H9 (cell line): ENCODE measurements around the gene RNASE8. TPM values are rescaled to one million over a fixed set of nuclear protein-coding genes. Genes with fewer than 3 reads are reported as not detected.

Source experiments
- DNase-seq: peaks from one replicate; pipeline ENCODE4 v3.0.0-alpha.2; 2017
- H2AFZ ChIP-seq: one replicate; pipeline ENCODE4 v1.6.1; 2013; ENCODE audit warnings: mild to moderate bottlenecking, low read length, control low read depth, moderate library complexity
- H2AK5ac ChIP-seq: 2 replicates; pipeline ENCODE4 v1.6.1; 2013; ENCODE audit warnings: low read length, control low read depth, mixed read lengths; ENCODE audit not compliant: insufficient read length
- H2BK120ac ChIP-seq: one replicate; pipeline ENCODE4 v1.6.1; 2013; ENCODE audit warnings: low read depth, mild to moderate bottlenecking, low read length, control low read depth, inconsistent platforms; ENCODE audit not compliant: poor library complexity, severe bottlenecking
- H2BK12ac ChIP-seq: 2 replicates; pipeline ENCODE4 v1.6.1; 2013; ENCODE audit warnings: low read length, control low read depth, mixed read lengths, low read depth; ENCODE audit not compliant: insufficient read length
- H2BK15ac ChIP-seq: 2 replicates; pipeline ENCODE4 v1.6.1; 2013; ENCODE audit warnings: low read depth, low read length, control low read depth
- H2BK20ac ChIP-seq: one replicate; pipeline ENCODE4 v1.6.1; 2013; ENCODE audit warnings: low read depth, mild to moderate bottlenecking, low read length, control low read depth, inconsistent platforms; ENCODE audit not compliant: poor library complexity, severe bottlenecking
- H2BK5ac ChIP-seq: 2 replicates; pipeline ENCODE4 v1.6.1; 2013; ENCODE audit warnings: low read length, control low read depth, mixed read lengths; ENCODE audit not compliant: insufficient read length
- H3K14ac ChIP-seq: 2 replicates; pipeline ENCODE4 v1.6.1; 2013; ENCODE audit warnings: low read length, control low read depth; ENCODE audit not compliant: insufficient read depth
- H3K18ac ChIP-seq: 2 replicates; pipeline ENCODE4 v1.6.1; 2013; ENCODE audit warnings: low read depth, mild to moderate bottlenecking, mixed read lengths, low read length, control low read depth; ENCODE audit not compliant: insufficient read length
- H3K23ac ChIP-seq: 2 replicates; pipeline ENCODE4 v1.6.1; 2013; ENCODE audit warnings: low read length, control low read depth, mixed read lengths, low read depth; ENCODE audit not compliant: insufficient read length
- H3K23me2 ChIP-seq: 2 replicates; pipeline ENCODE4 v1.6.1; 2013; ENCODE audit warnings: low read depth, mild to moderate bottlenecking, mixed read lengths, low read length, control low read depth; ENCODE audit not compliant: insufficient read length, poor library complexity, severe bottlenecking
- H3K27ac ChIP-seq: 2 replicates; pipeline ENCODE4 v1.5.1; 2013; ENCODE audit warnings: low read length, control low read depth, mixed read lengths, low read depth; ENCODE audit not compliant: insufficient read length
- H3K27me3 ChIP-seq: 2 replicates; pipeline ENCODE4 v1.6.1; 2013; ENCODE audit warnings: low read length, control low read depth, inconsistent platforms; ENCODE audit not compliant: insufficient read depth
- H3K4ac ChIP-seq: 2 replicates; pipeline ENCODE4 v1.6.1; 2013; ENCODE audit warnings: low read depth, mild to moderate bottlenecking, control low read depth, inconsistent platforms, low read length, moderate library complexity
- H3K4me1 ChIP-seq: 2 replicates; pipeline ENCODE4 v1.6.1; 2013; ENCODE audit warnings: low read length, control low read depth, inconsistent platforms; ENCODE audit not compliant: insufficient read depth
- H3K4me2 ChIP-seq: 2 replicates; pipeline ENCODE4 v1.6.1; 2013; ENCODE audit warnings: low read length, control low read depth, mixed read lengths; ENCODE audit not compliant: insufficient read length, insufficient read depth
- H3K56ac ChIP-seq: 2 replicates; pipeline ENCODE4 v1.6.1; 2013; ENCODE audit warnings: low read depth, mild to moderate bottlenecking, mixed read lengths, low read length, control low read depth; ENCODE audit not compliant: insufficient read length
- H3K79me1 ChIP-seq: 2 replicates; pipeline ENCODE4 v1.6.1; 2013; ENCODE audit warnings: low read depth, mild to moderate bottlenecking, moderate library complexity, low read length, control low read depth, inconsistent platforms; ENCODE audit not compliant: insufficient read depth, poor library complexity, severe bottlenecking
- H3K79me2 ChIP-seq: 2 replicates; pipeline ENCODE4 v1.6.1; 2013; ENCODE audit warnings: low read length, control low read depth, inconsistent platforms; ENCODE audit not compliant: insufficient read depth
- H3K9ac ChIP-seq: 2 replicates; pipeline ENCODE4 v1.6.1; 2013; ENCODE audit warnings: low read length, control low read depth, mixed read lengths; ENCODE audit not compliant: insufficient read length; ENCODE audit errors: extremely low read depth
- H3K9me3 ChIP-seq: one replicate; pipeline ENCODE4 v1.6.1; 2013; ENCODE audit warnings: low read depth, low read length, inconsistent platforms; ENCODE audit not compliant: control insufficient read depth
- H3T11ph ChIP-seq: one replicate; pipeline ENCODE4 v1.6.1; 2013; ENCODE audit warnings: mild to moderate bottlenecking, low read length, control low read depth, inconsistent platforms
- H4K20me1 ChIP-seq: one replicate; pipeline ENCODE4 v1.6.1; 2013; ENCODE audit not compliant: control insufficient read depth, insufficient read length, insufficient read depth
- H4K5ac ChIP-seq: 2 replicates; pipeline ENCODE4 v1.6.1; 2013; ENCODE audit warnings: low read depth, mild to moderate bottlenecking, mixed read lengths, low read length, control low read depth; ENCODE audit not compliant: insufficient read length
- H4K8ac ChIP-seq: replicated peaks from 2 replicates; pipeline ENCODE4 v1.6.1; 2013; ENCODE audit warnings: low read length, control low read depth, mixed read lengths, low read depth; ENCODE audit not compliant: insufficient read length
- H4K91ac ChIP-seq: 2 replicates; pipeline ENCODE4 v1.6.1; 2013; ENCODE audit warnings: low read depth, mild to moderate bottlenecking, moderate library complexity, mixed read lengths, low read length, control low read depth; ENCODE audit not compliant: insufficient read length
- H3K27ac Mint-ChIP-seq, 3 experiments: 2 replicates in 2 of 3; 3 replicates in 1 of 3; pipeline ENCODE4 v1.8.0; 2020 to 2021; ENCODE audit warnings: mixed read lengths in 3 of 3, mild to moderate bottlenecking in 1 of 3, moderate library complexity in 1 of 3
- H3K27me3 Mint-ChIP-seq: 2 replicates; pipeline ENCODE4 v1.8.0; 2021; ENCODE audit warnings: low read depth, mild to moderate bottlenecking, moderate library complexity, mixed read lengths
- H3K36me3 Mint-ChIP-seq, 3 experiments: 2 replicates in 2 of 3; 3 replicates in 1 of 3; pipeline ENCODE4 v1.8.0; 2020 to 2021; ENCODE audit warnings: low read depth in 3 of 3, mixed read lengths in 3 of 3; ENCODE audit not compliant: insufficient read depth in 1 of 3
- H3K4me1 Mint-ChIP-seq, 2 experiments: 2 replicates each; pipeline ENCODE4 v1.8.0; 2020; ENCODE audit warnings: mixed read lengths in 2 of 2
- H3K4me3 Mint-ChIP-seq, 2 experiments: 2 replicates in 1 of 2; 3 replicates in 1 of 2; pipeline ENCODE4 v1.8.0; 2020 to 2021; ENCODE audit warnings: mild to moderate bottlenecking in 2 of 2, mixed read lengths in 2 of 2, moderate library complexity in 1 of 2
- H3K9me3 Mint-ChIP-seq, 2 experiments: 2 replicates in 1 of 2; 3 replicates in 1 of 2; pipeline ENCODE4 v1.8.0; 2020; ENCODE audit warnings: mild to moderate bottlenecking in 2 of 2, mixed read lengths in 2 of 2, moderate library complexity in 1 of 2
- CTCF ChIP-seq: fragments of 200-600 bp; sonication (generic); conservative IDR thresholded peaks from 3 replicates; pipeline ENCODE4 v1.8.0; 2021; ENCODE audit warnings: antibody characterized with exemption, mild to moderate bottlenecking
- WGBS: extraction: QIAGEN DNeasy Blood & Tissue Kit; methylation state at CpG from one replicate; pipeline ENCODE4 v1.1.7; 2013; ENCODE audit warnings: missing lambda C conversion rate, low lambda C conversion rate, mixed read lengths; ENCODE audit not compliant: insufficient read length; ENCODE audit errors: extremely low coverage; 5-methylcytosine and 5-hydroxymethylcytosine counted together
- total RNA-seq: library from RNA; stranded (reverse); gene quantifications from 2 replicates; pipeline ENCODE4 v1.2.1, GENCODE V29; 2021

Gene RNASE8
- total RNA-seq, 1 experiment from 2014 or later = not detected

- Histone ChIP-seq H3T11ph (no peak overlapping the region), H3K4me1 (no peaks in the 10 kb centered on the region; the same call in 1 of the 2 replicates), H3K4ac (no peak overlapping the region), H3K9ac (no peak overlapping the region), H4K91ac (no peak overlapping the region), H3K23ac (no peak overlapping the region), H3K14ac (no peak overlapping the region), H3K27ac (no peak overlapping the region), H3K4me2 (no peak overlapping the region), H3K23me2 (no peaks in the 10 kb centered on the region), H3K18ac (no peak overlapping the region), H3K27me3 (no peaks in the 10 kb centered on the region), H4K8ac (no peak overlapping the region), H4K5ac (no peak overlapping the region), H3K79me2 (no peaks in the 10 kb centered on the region), H2BK120ac (no peak overlapping the region), H2BK15ac (no peak overlapping the region), H2AFZ (no peak overlapping the region), H2AK5ac (no peak overlapping the region), H3K79me1 (no peaks in the 10 kb centered on the region), H4K20me1 (no peaks in the 10 kb centered on the region), H2BK5ac (no peak overlapping the region), H2BK12ac (no peak overlapping the region), H3K9me3 (no peaks in the 10 kb centered on the region), H2BK20ac (no peak overlapping the region), H3K56ac (no peak overlapping the region)
- H3K9me3 Mint-ChIP-seq = no peaks in the 10 kb centered on the region
- peaks cover 2 to 5% (median 2%) of the 10 kb centered on the region in 3 experiments; a peak in 3 of 7 replicates for H3K36me3 Mint-ChIP-seq
- peaks cover 7 to 12% of the 10 kb centered on the region in 2 experiments for H3K4me1 Mint-ChIP-seq
- peak; percentile 95 for TF ChIP-seq CTCF
- H3K27ac Mint-ChIP-seq = peak overlapping the region in 1 of 3 experiments; percentile 57; a peak in 1 of 7 replicates
- DNase-seq = peak; percentile 85
- H3K4me3 Mint-ChIP-seq = no peak overlapping the region
- peaks cover 9% of the 10 kb centered on the region for H3K27me3 Mint-ChIP-seq
- WGBS = no CpG with 5 or more reads among the region's 4 CpGs
Measured at GRCh38 chr14:21014761-21015190, 42.8 kb upstream of the RNASE8 start.
